ENCODE measurements around the gene GOLGA8A. TPM values are rescaled to one million over a fixed set of nuclear protein-coding genes. Genes with fewer than 3 reads are reported as not detected.

Gene GOLGA8A
- total and polyA plus RNA-seq, 2 donors (not counting 3 experiments of a cell fraction or from before 2014, with no cell fraction given): 17.8 to 61.1 TPM

DNA sequence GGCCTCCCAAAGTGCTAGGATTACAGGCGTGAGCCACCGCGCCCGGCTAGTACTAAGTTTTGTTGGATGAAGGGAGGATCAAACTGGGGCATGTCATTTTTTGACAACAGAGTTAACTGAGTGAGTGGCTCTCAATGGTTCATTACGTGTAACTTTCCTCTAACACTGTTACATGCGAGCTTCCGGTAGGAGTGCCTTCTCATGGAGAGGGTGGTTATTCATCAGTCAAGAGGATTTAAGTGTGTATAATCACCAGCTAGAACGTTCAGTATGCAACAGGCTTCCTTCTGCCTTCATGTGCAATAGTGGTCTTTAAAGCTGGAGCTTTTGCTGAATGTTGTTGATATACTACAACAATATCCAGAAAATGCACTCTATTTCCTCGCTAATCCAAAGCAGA lies 19.1 kb upstream of the GOLGA8A start:
- Histone ChIP-seq H3K79me2 (ENCODE audit: control insufficient read depth, insufficient read depth, low read length) (no peaks in the 10 kb centered on the region), H3K4me1 (ENCODE audit: control insufficient read depth, extremely low read depth, insufficient read depth, low read length) (no peaks in the 10 kb centered on the region), H3K36me3 (ENCODE audit: control insufficient read depth in 2 of 2, extremely low read depth in 1 of 2, insufficient read depth in 2 of 2, low read length in 2 of 2) (no peaks in the 10 kb centered on the region), H3K9me3 (replicated peaks; ENCODE audit: control insufficient read depth, insufficient read depth, low read length) (no peaks in the 10 kb centered on the region), H3K9ac (replicated peaks; ENCODE audit: extremely low read depth, insufficient read depth, low read length) (no peak overlapping the region), H4K20me1 (replicated peaks; ENCODE audit: control insufficient read depth, extremely low read depth, insufficient read depth, low read length) (no peaks in the 10 kb centered on the region), H3K27ac (ENCODE audit: insufficient read depth, low read depth, low read length) (no peak overlapping the region), H3K4me2 (ENCODE audit: insufficient read depth, low read length) (no peak overlapping the region), H3K4me3 (replicated peaks in 1 of 3; ENCODE audit: insufficient read depth in 1 of 3, low read depth in 1 of 3, low read length in 3 of 3) (no peak overlapping the region), H3K27me3 (ENCODE audit: control insufficient read depth in 2 of 2, insufficient read depth in 2 of 2, low read length in 2 of 2) (peaks cover 2 to 21% of the 10 kb centered on the region in 2 experiments), H2AFZ (ENCODE audit: low read depth, low read length) (no peak overlapping the region), H3K9me1 (replicated peaks; ENCODE audit: control insufficient read depth, extremely low read depth, insufficient read depth, low read length) (no peaks in the 10 kb centered on the region)
- TF ChIP-seq GATA2 (IDR thresholded peaks at IDR 0.05; ENCODE audit: insufficient read depth, insufficient read length, low read depth, low read length) (no peak), JUN (IDR thresholded peaks at IDR 0.05; ENCODE audit: borderline replicate concordance, insufficient read depth, insufficient read length, low read depth) (no peak), MYC (IDR thresholded peaks at IDR 0.05; ENCODE audit: low read depth, low read length) (no peak), EZH2 (IDR thresholded peaks at IDR 0.05; ENCODE audit: borderline replicate concordance, low read depth, low read length, severe bottlenecking) (no peak), FOS (IDR thresholded peaks at IDR 0.05; ENCODE audit: borderline replicate concordance, insufficient read depth, low read length) (no peak), POLR2AphosphoS5 (IDR thresholded peaks at IDR 0.05; ENCODE audit: insufficient read depth, low read depth, low read length) (no peak), POLR2A (IDR thresholded peaks at IDR 0.05; ENCODE audit: low read depth, low read length) (no peak)
- TF ChIP-seq, protein P1, sequence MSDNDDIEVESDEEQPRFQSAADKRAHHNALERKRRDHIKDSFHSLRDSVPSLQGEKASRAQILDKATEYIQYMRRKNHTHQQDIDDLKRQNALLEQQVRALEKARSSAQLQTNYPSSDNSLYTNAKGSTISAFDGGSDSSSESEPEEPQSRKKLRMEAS (IDR thresholded peaks at IDR 0.05; ENCODE audit: insufficient read depth, insufficient read length): no peak
- TF ChIP-seq, protein P2, sequence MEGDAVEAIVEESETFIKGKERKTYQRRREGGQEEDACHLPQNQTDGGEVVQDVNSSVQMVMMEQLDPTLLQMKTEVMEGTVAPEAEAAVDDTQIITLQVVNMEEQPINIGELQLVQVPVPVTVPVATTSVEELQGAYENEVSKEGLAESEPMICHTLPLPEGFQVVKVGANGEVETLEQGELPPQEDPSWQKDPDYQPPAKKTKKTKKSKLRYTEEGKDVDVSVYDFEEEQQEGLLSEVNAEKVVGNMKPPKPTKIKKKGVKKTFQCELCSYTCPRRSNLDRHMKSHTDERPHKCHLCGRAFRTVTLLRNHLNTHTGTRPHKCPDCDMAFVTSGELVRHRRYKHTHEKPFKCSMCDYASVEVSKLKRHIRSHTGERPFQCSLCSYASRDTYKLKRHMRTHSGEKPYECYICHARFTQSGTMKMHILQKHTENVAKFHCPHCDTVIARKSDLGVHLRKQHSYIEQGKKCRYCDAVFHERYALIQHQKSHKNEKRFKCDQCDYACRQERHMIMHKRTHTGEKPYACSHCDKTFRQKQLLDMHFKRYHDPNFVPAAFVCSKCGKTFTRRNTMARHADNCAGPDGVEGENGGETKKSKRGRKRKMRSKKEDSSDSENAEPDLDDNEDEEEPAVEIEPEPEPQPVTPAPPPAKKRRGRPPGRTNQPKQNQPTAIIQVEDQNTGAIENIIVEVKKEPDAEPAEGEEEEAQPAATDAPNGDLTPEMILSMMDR (IDR thresholded peaks at IDR 0.05; ENCODE audit: extremely low read depth in 1 of 2, insufficient read depth in 1 of 2, low read depth in 1 of 2, low read length in 2 of 2): no peak
- no TSS peak for BruUV-seq (replicated peaks)
- POLR2A ChIA-PET: no interaction called here
- dilution Hi-C loops (cut with MboI; ENCODE audit: extremely low pct_ligation_motif_present, low sequenced_read_pairs): no loop called here
- DNase-seq (ENCODE audit: low read depth, low spot score) (no peak), FAIRE-seq (no peak)
- intact Hi-C loops (cut with micrococcal nuclease): no loop called here
- CTCF ChIA-PET: interaction anchor here (1.2 kb wide), 1 partner anchor 324 kb away, joined by 3 read pairs; no protein-coding TSS in a partner anchor
